Smooth muscle cell (in vitro differentiated cells): ENCODE results near the gene KCNQ2. TPM values are rescaled to one million over a fixed set of nuclear protein-coding genes. Genes with fewer than 3 reads are reported as not detected.

Source experiments
- DNase-seq: peaks from one replicate; lab custom pipeline; 2025; ENCODE audit not compliant: unreplicated experiment; lab: John Stamatoyannopoulos, UW
- H2AFZ ChIP-seq: fragments of 200-600 bp; sonication (generic); 2 replicates; pipeline ENCODE4 v1.6.0; 2016; ENCODE audit warnings: antibody characterized with exemption, low read depth, mild to moderate bottlenecking
- H3F3A ChIP-seq: fragments of 200-600 bp; sonication (generic); 2 replicates; pipeline ENCODE4 v1.6.0; 2017; ENCODE audit warnings: antibody characterized with exemption, low read depth
- H3K27ac ChIP-seq: fragments of 200-600 bp; sonication (generic); 2 replicates; pipeline ENCODE4 v1.5.1; 2016; ENCODE audit warnings: low read depth, mild to moderate bottlenecking
- H3K27me3 ChIP-seq: fragments of 200-600 bp; sonication (generic); 2 replicates; pipeline ENCODE4 v1.6.1; 2016; ENCODE audit warnings: low read depth, mild to moderate bottlenecking
- H3K36me3 ChIP-seq: fragments of 200-600 bp; sonication (generic); 2 replicates; pipeline ENCODE4 v1.5.1; 2016; ENCODE audit warnings: low read depth
- H3K4me1 ChIP-seq: fragments of 200-600 bp; sonication (generic); 2 replicates; pipeline ENCODE4 v1.5.1; 2016; ENCODE audit warnings: low read depth
- H3K4me2 ChIP-seq: fragments of 200-600 bp; sonication (generic); 2 replicates; pipeline ENCODE4 v1.6.0; 2016; ENCODE audit warnings: mild to moderate bottlenecking
- H3K4me3 ChIP-seq: fragments of 200-600 bp; sonication (generic); 2 replicates; pipeline ENCODE4 v1.5.1; 2016; ENCODE audit warnings: mild to moderate bottlenecking
- H3K79me2 ChIP-seq: fragments of 200-600 bp; sonication (generic); 2 replicates; pipeline ENCODE4 v1.6.0; 2016; ENCODE audit warnings: low read depth, mild to moderate bottlenecking
- H3K9ac ChIP-seq: fragments of 200-600 bp; sonication (generic); 2 replicates; pipeline ENCODE4 v1.6.0; 2016; ENCODE audit warnings: low read depth
- H3K9me3 ChIP-seq: fragments of 200-600 bp; sonication (generic); replicated peaks from 2 replicates; pipeline ENCODE4 v1.5.1; 2016; ENCODE audit warnings: low read depth
- H4K20me1 ChIP-seq: fragments of 200-600 bp; sonication (generic); 2 replicates; pipeline ENCODE4 v1.6.0; 2016; ENCODE audit warnings: low read depth
- CTCF ChIP-seq: fragments of 200-600 bp; sonication (generic); IDR thresholded peaks from 2 replicates; pipeline ENCODE4 v1.5.1; 2017; ENCODE audit warnings: borderline replicate concordance, mild to moderate bottlenecking, antibody characterized with exemption; ENCODE audit not compliant: insufficient read depth, poor library complexity, severe bottlenecking
- WGBS: methylation state at CpG from one replicate; pipeline ENCODE4 v1.1.7; 2016; ENCODE audit warnings: low lambda C conversion rate; 5-methylcytosine and 5-hydroxymethylcytosine counted together
- polyA plus RNA-seq: library from polyadenylated mRNA; unstranded; fragments of >200 nt; fragmentation: Nextera tagmentation; extraction: Ambion mirVana; gene quantifications from 2 replicates; pipeline ENCODE4 v1.2.1, GENCODE V29; 2016
- total RNA-seq: library from RNA; depleted of rRNA; stranded (reverse); fragments of >200 nt; gene quantifications from 2 replicates; pipeline ENCODE4 v1.2.3, GENCODE V29; 2014

The KCNQ2 gene
- total and polyA plus RNA-seq, 2 experiments from 2014 or later, result 5.1 to 5.7 TPM

GRCh38 chr20:63394920-63395455 is 77.5 kb downstream of the KCNQ2 start:
- H3K4me1 ChIP-seq, result no peaks in the 10 kb centered on the region
- no peaks in the 10 kb centered on the region for H3K9me3 ChIP-seq
- no peaks in the 10 kb centered on the region for H4K20me1 ChIP-seq
- no peak overlapping the region for H3K9ac ChIP-seq
- no peak overlapping the region for H3K4me2 ChIP-seq
- DNase-seq, result no peak
- H3K27me3 ChIP-seq, result no peaks in the 10 kb centered on the region
- H3K79me2 ChIP-seq, result no peaks in the 10 kb centered on the region
- H3K36me3 ChIP-seq, result no peaks in the 10 kb centered on the region
- no peak overlapping the region for H2AFZ ChIP-seq
- no peak overlapping the region for H3K4me3 ChIP-seq
- H3K27ac ChIP-seq, result no peak overlapping the region
- H3F3A ChIP-seq, result no peaks in the 10 kb centered on the region
- WGBS, result 91% methylated on average over 13 of the region's 22 CpGs
- TF ChIP-seq CTCF, result no peak

GRCh38 chr20:63394069-63394919 is 78.2 kb downstream of the KCNQ2 start:
- no peaks in the 10 kb centered on the region for H4K20me1 ChIP-seq
- WGBS, result 62% methylated on average over 32 of the region's 32 CpGs
- no peak overlapping the region for H2AFZ ChIP-seq
- no peak overlapping the region for H3K4me3 ChIP-seq
- no peak for TF ChIP-seq CTCF
- no peak for DNase-seq
- no peaks in the 10 kb centered on the region for H3K36me3 ChIP-seq
- H3F3A ChIP-seq, result no peaks in the 10 kb centered on the region
- no peak overlapping the region for H3K27ac ChIP-seq
- H3K4me1 ChIP-seq, result no peaks in the 10 kb centered on the region
- H3K79me2 ChIP-seq, result no peaks in the 10 kb centered on the region
- no peaks in the 10 kb centered on the region for H3K27me3 ChIP-seq
- no peak overlapping the region for H3K4me2 ChIP-seq
- no peaks in the 10 kb centered on the region for H3K9me3 ChIP-seq
- no peak overlapping the region for H3K9ac ChIP-seq

- H2AFZ ChIP-seq, result no peak overlapping the region
- H3K27me3 ChIP-seq, result no peaks in the 10 kb centered on the region
- H3K9me3 ChIP-seq, result no peaks in the 10 kb centered on the region
- H3F3A ChIP-seq, result no peaks in the 10 kb centered on the region
- no peak overlapping the region for H3K4me2 ChIP-seq
- 93% methylated on average over 16 of the region's 17 CpGs for WGBS
- H3K4me3 ChIP-seq, result no peak overlapping the region
- no peaks in the 10 kb centered on the region for H3K36me3 ChIP-seq
- no peaks in the 10 kb centered on the region for H4K20me1 ChIP-seq
- no peaks in the 10 kb centered on the region for H3K79me2 ChIP-seq
- no peak for TF ChIP-seq CTCF
- no peak for DNase-seq
- no peak overlapping the region for H3K9ac ChIP-seq
- H3K27ac ChIP-seq, result no peak overlapping the region
- H3K4me1 ChIP-seq, result no peaks in the 10 kb centered on the region
Observed at GRCh38 chr20:63393566-63393965, 78.9 kb downstream of the KCNQ2 start.
